Left renal cortex interstitium (tissue), 4 donors: ENCODE results near the gene EHF. TPM values are rescaled to one million over a fixed set of nuclear protein-coding genes. Genes with fewer than 3 reads are reported as not detected.
"Not testable (repeated sequence)": the region's sequence is repeated elsewhere in the genome, so short reads cannot be mapped to it uniquely, and the experiment has no call there.

Experiments
- DNase-seq, 4 donors: peaks; one replicate each; pipeline ENCODE4 v3.0.0-alpha.2; 2013; ENCODE audit warnings: low read depth in 4 of 4, low spot score in 2 of 4, missing footprints in 1 of 4
- polyA plus RNA-seq, 4 donors: library from polyadenylated mRNA; unstranded; fragments of 120-200 nt; gene quantifications; one replicate each; pipeline ENCODE4 v1.2.1, GENCODE V29; 2013; ENCODE audit not compliant: insufficient read length in 4 of 4

Gene EHF
- polyA plus RNA-seq, 4 donors = 17.8 to 34.5 (median 24.7) TPM

DNA sequence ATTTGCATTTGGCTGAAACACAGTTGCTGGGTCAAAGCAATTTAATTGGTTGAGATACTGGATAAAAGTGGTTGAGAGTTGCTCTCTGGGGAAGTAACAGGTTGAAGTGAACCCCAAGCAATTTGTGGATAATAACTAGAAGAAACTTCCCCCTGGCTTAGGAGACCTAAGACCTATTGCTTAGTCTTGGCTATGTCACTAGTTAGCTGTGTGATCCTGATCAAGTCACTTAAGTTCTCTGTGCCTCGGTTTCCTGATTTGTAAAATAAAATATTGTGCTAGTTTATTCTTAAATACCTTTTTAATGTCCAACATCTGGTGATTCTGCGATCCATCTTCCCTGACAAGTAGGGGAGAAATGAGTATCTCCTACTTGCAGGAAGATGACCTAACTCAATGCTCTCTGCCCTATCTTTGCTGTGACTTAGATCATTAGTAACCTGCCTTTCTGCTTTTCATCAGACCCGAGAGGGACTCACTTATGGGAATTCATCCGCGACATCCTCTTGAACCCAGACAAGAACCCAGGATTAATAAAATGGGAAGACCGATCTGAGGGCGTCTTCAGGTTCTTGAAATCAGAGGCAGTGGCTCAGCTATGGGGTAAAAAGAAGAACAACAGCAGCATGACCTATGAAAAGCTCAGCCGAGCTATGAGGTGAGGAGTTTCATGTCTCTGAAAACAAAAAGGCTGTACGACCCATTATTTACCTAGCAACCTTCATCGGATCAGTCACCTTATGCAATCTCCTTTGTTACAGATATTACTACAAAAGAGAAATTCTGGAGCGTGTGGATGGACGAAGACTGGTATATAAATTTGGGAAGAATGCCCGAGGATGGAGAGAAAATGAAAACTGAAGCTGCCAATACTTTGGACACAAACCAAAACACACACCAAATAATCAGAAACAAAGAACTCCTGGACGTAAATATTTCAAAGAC, 37.5 kb downstream of the EHF start:
- no peak for DNase-seq

DNA sequence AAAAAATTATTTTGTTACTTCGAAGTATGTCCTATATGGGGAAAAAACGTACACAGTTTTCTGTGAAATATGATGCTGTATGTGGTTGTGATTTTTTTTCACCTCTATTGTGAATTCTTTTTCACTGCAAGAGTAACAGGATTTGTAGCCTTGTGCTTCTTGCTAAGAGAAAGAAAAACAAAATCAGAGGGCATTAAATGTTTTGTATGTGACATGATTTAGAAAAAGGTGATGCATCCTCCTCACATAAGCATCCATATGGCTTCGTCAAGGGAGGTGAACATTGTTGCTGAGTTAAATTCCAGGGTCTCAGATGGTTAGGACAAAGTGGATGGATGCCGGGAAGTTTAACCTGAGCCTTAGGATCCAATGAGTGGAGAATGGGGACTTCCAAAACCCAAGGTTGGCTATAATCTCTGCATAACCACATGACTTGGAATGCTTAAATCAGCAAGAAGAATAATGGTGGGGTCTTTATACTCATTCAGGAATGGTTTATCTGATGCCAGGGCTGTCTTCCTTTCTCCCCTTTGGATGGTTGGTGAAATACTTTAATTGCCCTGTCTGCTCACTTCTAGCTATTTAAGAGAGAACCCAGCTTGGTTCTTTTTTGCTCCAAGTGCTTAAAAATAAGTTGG, 38.3 kb downstream of the EHF start:
- no peak for DNase-seq

DNA sequence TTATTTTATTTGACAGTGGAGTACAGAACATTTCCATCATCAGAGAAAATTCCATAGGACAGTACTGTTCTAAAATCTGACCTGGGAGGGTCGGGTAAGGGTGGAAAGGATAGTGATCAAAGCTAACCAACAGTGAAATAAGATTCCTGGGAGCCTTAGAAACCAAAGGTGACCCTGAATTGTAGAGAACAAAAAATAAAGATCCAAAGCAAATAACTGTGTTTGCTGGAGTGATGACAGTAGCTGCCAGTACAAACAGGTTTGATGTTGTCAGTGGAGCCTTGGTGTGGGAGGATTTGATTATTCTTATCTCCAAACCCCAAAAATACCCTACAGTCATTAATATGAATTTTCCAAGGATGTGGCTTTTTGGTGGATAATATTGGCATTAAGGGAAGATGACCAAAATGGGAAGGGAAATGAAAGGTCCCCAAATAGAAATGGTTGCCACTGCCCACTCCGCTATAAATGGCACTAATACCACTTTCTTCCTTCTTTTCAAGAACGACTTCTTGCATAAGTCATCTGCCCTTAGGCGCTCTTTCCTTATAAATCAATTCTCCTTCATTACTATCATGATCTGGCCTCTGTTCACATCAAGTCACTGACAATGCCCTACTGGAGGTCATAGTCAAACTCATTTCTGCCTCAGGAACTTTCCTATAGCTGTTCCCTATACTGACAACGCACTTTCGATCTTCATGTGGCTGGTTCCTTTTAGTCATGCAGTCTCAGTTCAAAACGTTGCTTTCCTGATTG, 44.4 kb downstream of the EHF start:
- no peak for DNase-seq

DNA sequence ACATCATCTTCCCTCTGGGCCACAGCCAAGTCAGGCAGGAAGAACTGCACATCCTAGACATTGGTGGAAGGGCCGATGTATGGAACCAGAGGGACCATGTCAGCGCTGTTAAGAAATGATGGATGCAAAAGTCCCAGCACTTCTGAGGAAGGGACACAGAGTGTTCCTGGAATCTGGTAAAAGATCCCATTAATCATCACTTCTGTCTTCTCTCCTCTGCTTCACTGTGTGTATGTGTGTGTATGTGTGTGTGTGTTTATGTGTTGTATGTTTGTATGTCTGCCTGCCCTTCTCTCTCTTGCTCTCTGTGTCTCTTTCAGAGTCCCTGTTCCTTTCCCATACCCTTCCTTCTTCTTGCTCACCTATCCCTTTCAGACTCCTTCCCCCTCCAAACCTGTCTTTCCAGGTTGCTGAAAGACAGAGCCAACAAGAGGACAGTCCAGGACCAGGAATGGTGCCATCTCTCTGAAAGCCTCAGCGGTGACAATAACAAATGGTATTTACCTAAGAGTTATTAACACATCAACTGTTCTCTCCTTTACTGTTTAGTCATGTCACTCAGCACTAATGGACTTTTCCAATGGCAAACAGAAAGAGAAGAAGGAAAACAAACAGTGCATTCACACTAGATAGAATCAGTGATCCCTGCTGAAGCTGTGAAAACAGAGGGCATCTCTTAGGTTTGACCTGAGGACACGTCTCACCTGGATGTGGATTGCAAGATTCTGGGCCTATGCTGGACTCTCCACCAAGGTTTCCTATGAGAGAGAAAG, 47.1 kb downstream of the EHF start:
- no peak for DNase-seq

DNA sequence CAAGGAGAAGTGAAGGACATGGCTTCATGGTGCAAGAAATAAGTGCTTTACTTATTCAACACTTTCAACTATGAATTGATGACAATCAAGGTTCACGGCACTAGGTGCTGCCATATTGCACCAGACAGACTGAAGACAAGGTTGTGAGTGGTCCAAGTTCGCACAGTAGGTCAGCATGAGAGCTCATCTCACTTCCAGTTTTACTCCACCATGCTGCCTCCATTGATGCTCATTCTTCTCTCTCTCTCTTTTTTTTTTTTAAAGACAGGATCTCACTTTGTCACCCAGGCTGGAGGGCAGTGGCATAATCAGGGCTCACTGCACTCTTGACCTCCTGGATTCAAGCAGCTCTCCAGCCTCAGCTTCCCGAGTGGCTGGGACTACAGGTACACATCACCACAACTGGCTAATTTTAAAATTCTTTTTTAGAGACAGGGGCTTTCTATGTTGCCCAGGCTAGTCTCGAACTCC, 47.7 kb downstream of the EHF start:
- DNase-seq = no peak

DNA sequence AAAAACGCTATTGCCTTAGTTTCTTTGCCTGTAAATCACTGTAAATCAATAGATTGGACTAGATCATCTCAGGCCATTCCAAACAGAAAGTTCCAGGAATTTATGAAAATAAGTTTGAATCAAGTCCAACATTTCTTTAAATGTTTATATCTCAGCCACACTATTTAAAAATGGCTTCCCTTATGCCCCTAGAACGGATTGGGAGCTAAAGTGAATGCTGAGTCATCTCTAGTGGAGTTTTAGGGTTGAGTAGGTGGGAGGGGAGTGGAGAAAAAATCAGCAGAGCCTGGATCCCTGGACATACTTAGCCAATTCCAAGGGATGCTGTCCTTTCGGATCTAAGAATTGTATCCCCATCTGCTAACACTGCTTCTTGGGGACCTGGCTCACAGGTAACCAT, 48.6 kb downstream of the EHF start:
- DNase-seq = no peak

DNA sequence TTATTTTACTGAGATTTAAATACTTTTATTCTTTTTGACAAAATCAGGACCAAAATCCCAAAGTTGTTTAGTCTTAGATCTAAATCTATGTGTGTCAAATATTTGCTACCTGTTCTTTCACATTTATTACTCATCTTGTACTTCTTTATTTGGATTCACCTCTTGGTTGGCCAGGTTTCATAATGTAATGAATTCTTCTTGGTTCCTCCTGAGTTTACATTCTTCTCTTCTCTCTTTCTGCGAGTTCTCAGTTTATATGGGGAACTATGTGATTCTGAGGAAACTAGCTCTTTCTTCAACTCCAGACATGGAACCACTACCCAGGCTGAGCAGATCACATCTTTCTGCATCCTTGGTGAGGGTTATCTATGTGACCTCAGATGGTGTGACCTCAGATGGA, 50.2 kb downstream of the EHF start:
- no peak for DNase-seq

DNA sequence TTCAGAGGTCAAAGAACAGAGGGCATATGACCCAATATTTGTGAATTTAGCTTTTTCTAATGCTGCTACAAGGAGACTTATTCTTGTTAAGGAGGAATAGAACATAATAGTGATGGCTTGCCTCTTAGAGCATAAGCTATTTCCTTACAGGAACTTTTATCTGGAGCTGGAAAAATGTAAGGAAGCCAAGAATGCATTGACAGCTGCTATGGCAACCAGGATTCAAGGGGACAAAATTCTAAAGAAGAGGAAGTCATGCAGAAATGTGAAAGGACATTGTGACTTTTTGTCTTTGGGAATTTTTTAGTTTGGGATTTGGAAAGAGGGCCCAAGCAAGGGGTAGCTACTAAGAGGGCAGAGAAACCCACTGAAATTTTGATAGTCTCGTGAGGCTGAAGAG, 51.1 kb downstream of the EHF start:
- DNase-seq = no peak

DNA sequence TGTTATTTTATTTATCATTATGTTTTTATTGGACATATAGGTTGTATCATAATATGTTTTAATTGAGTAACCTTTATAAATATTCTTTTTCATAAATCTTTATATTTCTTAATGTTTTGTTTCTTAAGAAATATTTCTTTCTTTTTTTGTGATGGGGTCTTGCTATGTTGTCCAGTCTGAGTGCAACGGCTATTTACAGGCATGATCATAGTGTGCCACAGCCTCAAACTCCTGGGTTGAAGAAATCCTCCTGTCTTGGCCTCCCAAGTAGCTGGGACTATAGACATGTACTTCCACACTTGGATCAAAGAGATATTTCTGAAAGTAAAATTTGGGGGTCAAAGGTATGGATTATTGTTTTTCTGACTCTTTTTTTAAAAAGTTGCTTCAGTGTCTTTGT, 53.1 kb downstream of the EHF start:
- DNase-seq = no peak

DNA sequence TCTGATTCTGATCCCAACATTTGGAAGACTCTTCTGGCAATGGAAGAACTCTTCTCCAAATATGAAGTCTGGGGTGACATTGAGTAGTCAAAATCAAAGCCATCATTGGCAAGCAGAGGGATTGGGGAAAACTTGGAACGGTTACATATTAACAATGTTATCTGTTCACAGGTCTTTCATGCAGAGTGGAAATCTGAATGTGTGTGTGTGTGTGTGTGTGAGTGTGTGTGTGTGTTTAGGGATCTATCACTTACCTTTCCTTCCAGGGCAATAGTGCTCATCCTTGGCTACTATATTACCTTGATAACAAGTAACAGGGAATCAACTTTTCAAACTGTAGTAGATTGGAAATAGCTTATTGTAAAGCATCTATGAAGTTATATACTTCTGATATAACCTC, 55.3 kb downstream of the EHF start:
- no peak for DNase-seq

DNA sequence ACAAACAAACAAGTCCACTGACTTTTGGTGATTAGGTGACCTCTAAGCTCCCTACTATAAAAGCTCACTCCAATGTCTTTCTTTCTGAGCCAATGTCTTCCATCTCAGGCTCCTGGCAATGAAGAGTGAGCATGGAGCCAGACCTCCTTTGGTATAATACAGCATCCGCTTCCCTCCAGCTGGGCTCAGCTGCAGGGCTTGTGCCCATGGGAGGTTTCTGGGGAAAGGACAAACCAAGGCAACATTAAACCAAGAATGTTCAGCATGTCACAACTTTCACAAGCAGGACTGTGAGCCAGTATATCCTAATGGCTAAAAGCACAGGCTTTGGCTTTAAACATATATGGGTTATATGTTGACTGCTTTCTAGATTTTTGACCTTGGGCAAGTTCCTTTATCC, 58.8 kb downstream of the EHF start:
- DNase-seq = no peak

DNA sequence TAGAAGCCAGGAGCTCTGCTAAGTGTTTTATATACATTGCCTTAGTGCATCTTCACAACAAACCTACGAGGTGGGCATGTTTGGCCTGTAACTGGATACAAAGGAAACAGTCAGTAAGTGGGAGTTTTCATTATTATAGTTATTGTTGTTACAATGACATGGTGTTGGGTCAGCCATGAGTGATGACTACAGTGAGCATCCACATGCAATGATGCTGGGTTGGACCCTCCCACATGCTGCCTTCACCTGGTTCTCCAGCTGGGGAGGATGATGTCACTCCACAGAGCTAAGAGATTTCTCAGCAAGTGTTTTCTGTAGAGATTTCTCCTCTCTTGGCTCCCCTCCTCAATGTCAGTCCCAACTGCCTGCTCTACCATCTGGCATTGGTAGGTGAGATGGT, 59.3 kb downstream of the EHF start:
- no peak for DNase-seq

DNA sequence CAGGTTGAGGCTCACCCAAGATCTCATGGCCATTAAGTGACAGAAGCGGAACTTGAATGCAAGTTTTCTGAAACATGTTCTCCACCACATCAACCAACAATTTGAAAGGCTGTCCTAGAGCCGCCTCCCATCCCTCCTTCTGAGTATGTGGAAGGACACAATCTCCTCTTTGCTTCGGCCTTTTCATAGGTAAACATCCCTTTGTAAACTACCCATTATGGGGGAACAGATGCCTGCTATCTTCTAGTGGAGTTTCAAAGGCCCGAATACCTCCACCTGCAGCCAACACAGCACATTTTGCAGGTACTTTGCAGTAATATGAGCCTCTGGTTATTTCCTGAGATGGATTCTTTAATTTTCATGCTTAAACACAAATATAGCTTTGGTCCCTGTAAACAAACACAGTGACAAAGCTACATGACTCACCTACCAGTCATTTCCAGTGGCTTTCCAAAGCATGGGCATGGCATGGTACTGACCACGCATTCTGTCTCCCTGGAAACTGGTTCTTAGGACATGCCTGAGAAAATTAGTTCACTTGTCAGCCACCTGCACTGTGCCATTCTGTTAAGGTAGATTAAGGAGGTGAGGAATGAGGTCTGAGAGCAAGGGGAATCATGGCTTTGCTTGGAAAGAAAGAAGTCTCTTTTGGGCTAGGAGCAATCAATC, 60.2 kb downstream of the EHF start:
- no peak for DNase-seq

DNA sequence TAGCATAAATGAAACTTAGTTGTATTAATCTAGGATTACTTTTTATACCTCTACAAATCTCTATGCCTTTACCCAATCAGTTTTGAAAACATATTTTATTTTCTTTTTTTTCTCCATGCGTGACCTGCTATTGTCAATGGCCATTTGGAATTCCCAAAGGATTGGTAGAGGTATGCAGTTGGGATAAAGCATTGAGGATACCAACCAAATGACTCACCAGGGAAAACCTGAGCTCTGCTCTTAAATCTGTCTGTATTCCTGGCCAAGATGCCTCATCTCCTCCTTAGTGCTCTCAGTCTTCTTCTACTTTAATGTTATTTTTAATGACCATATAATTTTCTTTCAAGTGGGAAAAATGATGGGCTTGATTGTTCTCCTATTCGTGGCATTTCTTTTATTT, 61.9 kb downstream of the EHF start:
- DNase-seq = no peak

DNA sequence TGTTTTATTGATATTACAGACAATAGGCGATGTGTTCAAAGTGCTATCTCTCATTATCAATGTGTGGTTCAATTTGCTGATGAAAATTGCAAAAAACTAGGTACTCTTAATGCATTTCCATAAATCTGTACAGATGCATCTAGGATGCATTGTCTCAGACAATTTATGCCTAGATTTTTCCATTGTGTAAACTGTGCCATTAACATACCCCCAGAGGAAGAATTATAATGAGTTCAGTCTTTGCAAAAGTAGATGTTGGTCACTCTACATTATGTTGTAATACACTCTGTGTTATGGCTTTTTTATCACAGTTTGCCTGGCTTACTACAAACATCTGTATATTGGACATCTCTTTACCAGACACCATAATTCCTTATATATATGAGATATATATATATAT, 62.5 kb downstream of the EHF start:
- DNase-seq = no peak

DNA sequence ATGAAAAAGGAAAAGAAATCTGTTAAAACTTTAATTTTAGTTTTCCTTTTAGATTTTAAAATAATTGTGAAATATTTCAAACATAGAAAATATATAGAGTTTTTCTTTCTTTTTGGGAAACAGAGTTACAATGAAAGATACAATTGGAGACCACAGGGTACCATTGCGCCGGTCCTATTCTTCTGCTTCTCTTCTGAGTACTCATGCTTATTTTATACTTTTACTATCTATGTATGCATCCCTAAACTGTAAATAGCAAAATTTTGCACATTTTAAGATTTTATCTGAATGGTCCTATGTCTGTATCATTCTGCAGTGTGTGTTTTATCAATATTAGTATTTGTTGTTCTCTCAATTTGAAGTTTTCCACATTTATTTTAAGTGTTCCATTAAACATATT, 65.0 kb downstream of the EHF start:
- no peak for DNase-seq

DNA sequence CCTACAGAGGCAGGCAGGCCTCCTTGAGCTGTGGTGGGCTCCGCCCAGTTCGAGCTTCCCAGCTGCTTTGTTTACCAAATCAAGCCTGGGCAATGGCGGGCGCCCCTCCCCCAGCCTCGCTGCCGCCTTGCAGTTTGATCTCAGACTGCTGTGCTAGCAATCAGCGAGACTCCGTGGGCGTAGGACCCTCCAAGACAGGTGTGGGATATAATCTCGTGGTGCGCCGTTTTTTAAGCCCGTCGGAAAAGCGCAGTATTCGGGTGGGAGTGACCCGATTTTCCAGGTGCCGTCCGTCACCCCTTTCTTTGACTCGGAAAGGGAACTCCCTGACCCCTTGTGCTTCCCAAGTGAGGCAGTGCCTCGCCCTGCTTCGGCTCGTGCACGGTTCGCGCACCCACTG, 71.4 kb downstream of the EHF start:
- not testable (repeated sequence) for DNase-seq

DNA sequence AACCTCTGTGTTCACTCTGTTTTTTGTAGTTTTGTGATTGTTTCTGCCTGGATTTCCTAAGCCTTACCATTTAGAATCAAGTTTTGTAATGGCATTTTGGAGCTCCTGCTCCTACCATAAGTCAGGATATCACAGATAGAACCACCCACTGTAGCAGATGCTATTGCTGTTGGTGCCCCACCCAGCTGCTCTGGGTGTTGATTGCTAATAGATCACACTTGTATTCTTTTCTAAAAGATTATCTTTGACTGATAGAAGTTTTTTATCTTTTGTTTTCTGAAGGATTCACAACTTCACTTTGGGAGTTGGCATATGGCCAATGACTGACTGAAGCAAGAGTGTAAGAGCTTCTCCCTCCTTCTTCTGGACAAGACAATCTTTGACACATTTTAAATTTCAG, 76.0 kb downstream of the EHF start:
- DNase-seq = no peak

DNA sequence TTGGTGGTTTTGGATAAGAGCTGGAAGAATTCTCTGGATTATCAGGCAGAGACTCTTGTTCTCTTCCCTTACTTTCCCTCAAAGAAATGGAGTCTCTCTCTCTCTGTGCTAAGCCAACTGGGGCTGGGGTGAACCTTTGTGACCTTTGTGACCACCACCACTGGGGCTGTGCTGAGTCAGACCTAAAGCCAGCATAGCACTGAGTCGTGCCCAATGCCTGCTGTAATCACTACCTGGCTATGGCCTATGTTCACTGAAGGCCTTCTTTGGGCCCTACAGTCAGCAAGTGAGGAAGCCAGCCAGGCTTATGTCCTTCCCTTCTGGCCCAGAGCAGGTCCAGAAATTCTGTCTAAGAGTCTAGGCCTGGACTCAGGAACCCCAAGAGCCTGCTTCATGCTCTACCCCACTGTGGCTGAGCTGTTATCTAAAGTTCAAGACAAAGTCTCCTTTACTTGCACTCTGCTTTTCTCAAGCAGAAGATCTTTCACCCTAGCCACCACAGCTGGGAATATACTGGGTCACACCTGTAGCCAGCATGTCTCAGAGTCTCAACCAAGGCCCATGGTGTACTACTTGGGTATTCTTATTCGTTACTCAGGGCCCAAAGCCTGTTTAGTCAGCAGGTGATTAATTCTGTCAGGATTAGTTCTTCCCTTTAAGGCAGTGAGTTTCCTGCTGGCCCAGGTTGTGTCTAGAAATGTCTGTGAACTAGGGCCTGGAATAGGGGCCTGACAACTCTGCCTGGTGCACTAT, 86.0 kb downstream of the EHF start:
- no peak for DNase-seq
